Stimulated activated CD8-positive, alpha-beta memory T cell treated with anti-CD3 and anti-CD28 coated beads, Interleukin-15, amount 100 ng/mL, for 4 hours (primary cell): Measurements from ENCODE around the gene RASL10A.

Experiments
- DNase-seq, 2 donors: peaks; one replicate each; pipeline ENCODE4 v3.0.0-alpha.2; 2020; ENCODE audit warnings: low read depth in 2 of 2

Gene RASL10A

GRCh38 chr22:29305836-29306174, 9.7 kb downstream of the RASL10A start:
- no peak for DNase-seq

GRCh38 chr22:29302681-29303465, 12.6 kb downstream of the RASL10A start:
- no peak for DNase-seq

DNA sequence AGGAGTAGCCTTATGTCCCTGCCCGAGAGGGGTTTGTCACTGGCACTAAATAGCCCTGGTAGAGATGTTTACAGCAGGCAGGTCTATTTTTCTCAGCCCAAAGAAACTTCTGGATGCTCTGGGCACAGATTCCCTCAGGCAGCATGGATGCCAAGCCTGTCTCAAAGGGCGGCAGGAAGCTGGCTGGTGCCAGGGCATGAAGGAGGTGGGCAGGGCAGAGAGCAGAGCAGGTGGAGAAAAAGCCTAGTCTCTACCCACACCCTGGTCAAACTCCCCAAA, 13.2 kb downstream of the RASL10A start:
- no peak for DNase-seq

DNA sequence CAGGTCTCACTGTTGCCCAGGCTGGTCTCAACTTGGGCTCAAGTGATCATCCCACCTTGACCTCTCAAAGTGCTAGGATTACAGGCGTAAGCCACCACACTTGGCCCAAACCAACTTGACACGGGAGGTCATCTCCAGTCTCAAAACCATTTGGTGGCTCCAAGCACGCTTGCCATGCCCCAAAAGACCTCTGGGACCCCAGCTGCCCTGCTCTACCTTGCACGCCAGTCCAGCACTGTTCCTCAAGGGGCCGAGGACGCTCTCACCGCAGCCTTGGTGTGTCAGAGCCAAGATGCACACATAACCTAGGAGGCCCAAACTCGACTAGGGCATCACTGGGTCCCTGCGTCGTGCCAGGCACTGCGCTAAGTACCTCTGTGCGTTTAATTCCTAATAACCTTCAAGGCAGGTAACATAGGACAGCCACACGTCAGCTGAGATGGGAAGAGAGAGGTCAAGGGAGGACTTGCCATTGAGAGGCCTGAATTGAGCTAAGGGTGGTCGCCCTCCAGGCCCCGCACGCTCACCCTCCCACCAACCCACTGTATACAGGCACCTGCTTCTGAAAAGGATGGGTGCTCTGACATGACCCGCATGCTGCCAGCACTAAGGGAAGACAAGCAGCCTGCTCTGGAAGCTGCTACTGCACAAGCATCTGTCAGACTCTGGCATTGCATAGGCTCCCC, 13.6 kb downstream of the RASL10A start:
- DNase-seq, result no peak

GRCh38 chr22:29300807-29301601, 14.5 kb downstream of the RASL10A start:
- DNase-seq, result no peak

DNA sequence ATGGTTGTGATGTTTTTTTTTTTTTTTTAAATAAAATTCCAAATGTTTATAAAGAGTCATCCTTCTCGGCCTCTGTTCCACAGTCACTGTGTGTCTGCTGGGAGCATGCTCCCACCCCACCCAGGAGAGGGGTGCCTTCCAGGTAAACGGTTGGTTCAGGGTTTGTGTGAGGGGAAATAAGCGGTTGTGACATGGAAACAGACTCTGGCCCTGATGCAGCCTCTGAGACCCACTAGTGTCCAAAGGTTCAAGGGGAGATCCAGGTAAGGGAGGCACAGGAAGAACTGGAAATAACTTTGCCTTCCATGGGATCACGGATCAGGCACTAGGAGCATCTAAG, 15.1 kb downstream of the RASL10A start:
- DNase-seq, result no peak

- DNase-seq, result no peak
Observed at GRCh38 chr22:29299136-29299900, 16.2 kb downstream of the RASL10A start.

DNA sequence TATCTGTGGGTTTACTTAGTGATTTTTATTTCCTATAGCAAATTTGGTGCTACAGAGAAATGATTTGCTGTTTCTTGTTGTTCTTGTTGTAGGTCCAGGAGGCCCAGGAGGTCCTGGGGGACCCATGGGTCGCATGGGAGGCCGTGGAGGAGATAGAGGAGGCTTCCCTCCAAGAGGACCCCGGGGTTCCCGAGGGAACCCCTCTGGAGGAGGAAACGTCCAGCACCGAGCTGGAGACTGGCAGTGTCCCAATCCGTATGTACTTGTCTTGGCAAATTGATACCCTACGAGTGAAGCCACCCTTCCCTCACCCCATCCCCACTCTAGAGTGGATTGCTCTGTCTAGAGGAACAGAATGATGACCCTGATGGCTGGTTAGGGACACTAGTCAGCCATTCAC, 16.9 kb downstream of the RASL10A start:
- DNase-seq, result no peak

DNA sequence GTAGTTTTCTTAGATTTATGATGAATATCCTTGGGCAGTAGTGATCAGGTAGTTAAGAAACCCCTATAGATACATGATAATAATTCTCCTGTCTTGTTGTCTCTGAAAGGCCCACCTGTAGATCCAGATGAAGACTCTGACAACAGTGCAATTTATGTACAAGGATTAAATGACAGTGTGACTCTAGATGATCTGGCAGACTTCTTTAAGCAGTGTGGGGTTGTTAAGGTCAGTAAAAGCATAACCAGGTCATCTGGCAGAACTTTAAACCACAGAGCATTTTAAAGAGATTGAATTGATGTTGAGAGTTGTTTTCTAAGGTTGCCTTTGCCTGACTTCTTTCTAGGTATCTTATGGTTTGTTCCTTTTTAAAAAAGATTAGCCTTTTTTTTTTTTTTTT, 23.1 kb downstream of the RASL10A start:
- no peak for DNase-seq

DNA sequence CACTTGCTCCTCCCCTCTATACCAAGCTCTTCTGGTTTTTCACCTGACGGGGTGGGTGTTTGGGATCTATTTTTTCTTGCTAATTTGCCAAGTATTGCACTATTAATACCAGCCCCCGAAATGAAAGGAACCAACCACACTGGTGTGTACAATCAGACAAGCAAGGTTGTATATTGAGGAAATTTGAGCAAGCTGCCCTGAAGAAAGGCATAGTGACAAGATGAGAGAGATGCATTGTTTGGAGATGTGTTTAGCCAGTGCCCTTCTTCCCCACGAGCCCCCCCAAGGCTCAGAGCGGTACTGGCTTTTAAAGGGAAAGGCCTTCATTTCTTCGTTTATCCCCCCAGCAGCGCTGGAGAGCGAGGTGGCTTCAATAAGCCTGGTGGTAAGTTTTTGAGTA, 24.3 kb downstream of the RASL10A start:
- DNase-seq, result no peak

GRCh38 chr22:29290061-29290460, 25.4 kb downstream of the RASL10A start:
- no peak for DNase-seq

GRCh38 chr22:29288837-29289236, 26.7 kb downstream of the RASL10A start:
- DNase-seq, result no peak

DNA sequence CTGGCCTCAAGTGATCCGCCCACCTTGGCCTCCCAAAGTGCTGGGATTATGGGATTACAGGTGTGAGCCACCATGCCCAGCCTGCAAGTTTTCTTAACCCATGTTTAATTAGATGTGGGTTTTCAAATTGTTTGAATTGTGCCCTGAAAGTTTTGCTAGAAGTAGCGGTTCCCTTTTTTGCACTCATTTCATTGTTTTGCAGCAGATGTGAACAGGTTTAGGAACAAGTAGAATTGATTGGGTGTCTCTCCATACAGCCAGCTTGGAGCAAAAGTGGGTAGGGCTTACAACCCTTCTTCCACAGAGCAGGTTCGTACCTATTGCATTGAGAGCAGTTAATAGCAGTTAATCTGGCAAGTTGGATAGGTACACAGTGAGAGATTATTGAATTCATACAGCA, 31.3 kb downstream of the RASL10A start:
- DNase-seq, result no peak

DNA sequence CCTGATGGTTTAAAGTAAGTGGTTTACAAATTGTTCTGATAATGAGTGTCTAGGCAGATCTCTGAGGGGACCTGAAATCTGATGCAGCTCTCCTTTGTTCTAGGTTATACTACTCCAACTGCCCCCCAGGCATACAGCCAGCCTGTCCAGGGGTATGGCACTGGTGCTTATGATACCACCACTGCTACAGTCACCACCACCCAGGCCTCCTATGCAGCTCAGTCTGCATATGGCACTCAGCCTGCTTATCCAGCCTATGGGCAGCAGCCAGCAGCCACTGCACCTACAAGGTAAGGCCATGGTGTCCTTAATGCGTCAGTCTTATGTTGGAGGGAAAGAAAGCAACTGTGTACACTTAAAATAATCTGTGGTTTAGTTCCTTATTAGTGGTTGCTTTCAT, 37.6 kb downstream of the RASL10A start:
- DNase-seq, result no peak

DNA sequence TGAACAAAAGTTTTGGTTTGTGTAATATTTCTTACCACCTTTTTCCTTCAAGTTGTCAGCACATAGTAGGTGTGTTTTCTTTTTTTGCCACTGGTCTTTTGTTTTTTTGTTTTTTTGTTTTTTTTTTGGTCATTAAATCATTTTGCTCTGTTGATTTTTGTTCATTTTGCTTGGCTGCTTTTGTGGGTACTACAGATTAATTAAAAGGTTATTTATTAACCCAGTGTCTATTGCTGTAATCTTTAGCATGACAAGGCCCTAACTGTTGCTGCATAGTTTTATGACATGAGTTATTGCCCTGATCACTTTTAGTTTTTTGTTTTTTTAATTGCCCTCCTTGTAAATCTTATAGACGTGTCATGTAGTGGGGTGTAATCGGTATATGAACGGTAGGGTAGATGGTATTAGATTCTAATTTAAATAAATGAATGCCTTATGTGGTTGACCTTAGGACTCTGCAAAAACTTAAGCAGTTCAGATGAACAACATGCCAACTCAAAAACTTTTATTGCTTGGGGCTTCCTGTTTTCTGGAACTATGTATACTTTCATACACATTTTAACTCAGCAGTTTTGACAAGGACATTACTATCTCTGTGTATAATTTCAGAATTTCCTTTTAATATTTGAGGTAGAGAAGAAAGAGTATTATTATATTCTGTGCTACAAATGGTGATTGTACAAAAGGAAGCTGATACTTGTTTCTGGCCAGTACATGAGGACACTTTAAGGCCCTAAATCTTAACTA, 39.5 kb downstream of the RASL10A start:
- no peak for DNase-seq

GRCh38 chr22:29275167-29275566, 40.3 kb downstream of the RASL10A start:
- no peak for DNase-seq

DNA sequence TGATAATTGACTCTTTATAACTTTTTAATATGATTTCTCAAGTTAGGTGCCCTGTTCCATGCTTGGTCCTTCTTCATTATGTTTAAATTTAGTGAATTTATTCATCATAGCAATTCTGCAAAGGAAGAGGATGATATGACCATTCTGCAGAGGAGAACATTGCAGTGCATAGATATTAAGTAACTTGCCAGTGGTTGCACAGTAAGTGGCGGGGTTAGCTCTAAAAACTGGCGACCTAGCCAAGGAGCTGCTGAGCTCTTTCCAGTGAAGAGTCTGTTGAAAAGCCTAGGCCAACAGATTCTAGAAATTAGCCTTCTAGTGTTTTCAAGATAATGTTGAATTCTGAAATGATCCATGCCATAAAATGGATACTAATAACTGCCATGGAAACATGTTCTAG, 42.9 kb downstream of the RASL10A start:
- DNase-seq, result no peak

- DNase-seq, result no peak
Observed at GRCh38 chr22:29270475-29271271, 44.8 kb downstream of the RASL10A start.

DNA sequence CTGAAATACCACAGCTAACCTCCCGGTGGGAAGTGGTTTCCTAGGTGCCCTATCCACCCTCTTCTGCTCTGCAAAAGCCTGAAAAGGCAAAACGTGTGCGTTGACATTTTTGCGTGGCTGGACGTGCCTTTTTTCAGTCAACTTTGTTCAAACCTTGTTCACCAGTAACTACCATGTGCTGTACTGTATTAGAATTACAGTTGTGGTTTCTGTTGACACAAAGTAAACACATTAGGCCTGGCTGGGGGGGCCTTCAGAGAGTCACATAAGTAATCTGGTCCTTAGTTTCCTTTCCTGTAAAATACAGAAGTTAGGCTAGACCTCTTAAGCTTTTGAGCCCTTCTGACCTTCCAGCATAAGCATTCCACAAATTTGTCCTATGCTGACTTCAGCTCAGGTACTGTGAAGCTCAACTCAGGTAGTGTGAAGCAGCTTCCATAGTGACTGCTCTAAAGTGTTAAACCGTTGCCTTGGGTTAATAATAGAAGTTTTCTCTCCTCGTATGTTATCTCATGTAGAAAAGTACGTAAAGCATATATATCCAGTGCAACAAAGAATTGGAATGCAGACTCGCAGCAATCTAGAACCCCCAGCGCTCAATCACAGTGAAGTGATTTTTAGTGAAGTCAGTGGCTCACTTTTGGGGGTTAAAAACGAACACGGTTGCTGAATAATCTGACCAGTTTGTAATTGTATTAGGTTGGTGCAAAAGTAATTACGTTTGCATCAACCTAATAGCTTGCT, 45.6 kb downstream of the RASL10A start:
- no peak for DNase-seq

DNA sequence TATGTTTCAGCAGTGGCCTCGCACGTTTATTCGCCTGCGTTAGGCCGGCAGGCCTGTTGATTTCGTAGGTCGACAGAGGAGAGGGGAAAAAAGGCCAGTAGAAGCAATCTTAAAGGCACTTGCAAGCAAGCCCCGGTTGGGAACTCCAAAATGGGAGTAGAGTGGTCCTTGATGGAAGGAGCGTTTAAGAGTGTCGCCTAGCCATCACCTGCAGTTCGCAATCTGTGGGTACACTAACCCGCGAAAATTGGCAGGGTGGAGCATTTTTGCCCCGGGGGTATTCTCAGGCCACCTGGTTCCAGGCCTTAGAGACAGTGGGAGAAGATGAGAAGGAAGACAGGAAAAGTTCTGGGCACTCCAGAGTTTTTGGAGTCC, 46.3 kb downstream of the RASL10A start:
- DNase-seq, result no peak
